Lung (tissue), 12 donors: Measurements from ENCODE around the gene MFAP2. TPM values are rescaled to one million over a fixed set of nuclear protein-coding genes. Genes with fewer than 3 reads are reported as not detected.

Source experiments
- ATAC-seq: fragments of 200-7000 bp; cut with Tn5 transposase; one replicate; pipeline ENCODE4 v1.9.1; 2020; ENCODE audit warnings: moderate number of reproducible peaks; ENCODE audit not compliant: insufficient read depth, low FRiP score
- DNase-seq, 3 donors: peaks; one replicate each; pipeline ENCODE4 v3.0.0-alpha.2; 2013 to 2017
- H3K27ac ChIP-seq, 2 donors: one replicate each; pipeline ENCODE4 v1.5.1; 2013; ENCODE audit warnings: mild to moderate bottlenecking in 2 of 2, moderate library complexity in 2 of 2, control low read depth in 1 of 2, inconsistent platforms in 1 of 2, low read depth in 1 of 2, low read length in 1 of 2
- H3K27me3 ChIP-seq, 3 donors: one replicate each; pipeline ENCODE4 v1.5.1; 2013; ENCODE audit warnings: low read length in 2 of 3; ENCODE audit not compliant: control insufficient read depth in 3 of 3, insufficient read depth in 3 of 3
- H3K36me3 ChIP-seq, 4 donors: one replicate each; pipeline ENCODE4 v1.5.1; 2013; ENCODE audit warnings: low read length in 4 of 4, mild to moderate bottlenecking in 1 of 4, moderate library complexity in 1 of 4; ENCODE audit not compliant: control insufficient read depth in 4 of 4, insufficient read depth in 4 of 4
- H3K4me1 ChIP-seq, 5 donors: one replicate each; pipeline ENCODE4 v1.5.1; 2013; ENCODE audit warnings: low read length in 5 of 5, mild to moderate bottlenecking in 2 of 5, moderate library complexity in 1 of 5; ENCODE audit not compliant: control insufficient read depth in 5 of 5, insufficient read depth in 5 of 5
- H3K4me3 ChIP-seq: one replicate; pipeline ENCODE4 v1.5.1; 2013; ENCODE audit warnings: mild to moderate bottlenecking, control low read depth, moderate library complexity
- H3K9ac ChIP-seq, 2 donors: one replicate each; pipeline ENCODE4 v1.5.1; 2013; ENCODE audit warnings: low read length in 2 of 2, control low read depth in 1 of 2; ENCODE audit not compliant: insufficient read depth in 1 of 2
- H3K9me3 ChIP-seq, 4 donors: one replicate each; pipeline ENCODE4 v1.5.1; 2013; ENCODE audit warnings: low read length in 3 of 4, mild to moderate bottlenecking in 1 of 4, moderate library complexity in 1 of 4; ENCODE audit not compliant: control insufficient read depth in 4 of 4, insufficient read depth in 3 of 4
- CTCF ChIP-seq: IDR thresholded peaks from 2 replicates; pipeline ENCODE4 v1.5.1; 2012; ENCODE audit warnings: mild to moderate bottlenecking; ENCODE audit errors: control extremely low read depth, extremely low read depth
- WGBS, 2 donors: extraction: QIAGEN DNeasy Blood & Tissue Kit; methylation state at CpG; one replicate each; pipeline ENCODE4 v1.1.7; 2013; 5-methylcytosine and 5-hydroxymethylcytosine counted together
- polyA plus RNA-seq, 2 donors: library from polyadenylated mRNA; stranded (reverse); fragments of 200-250 nt; gene quantifications; one replicate each; pipeline ENCODE4 v1.2.1, GENCODE V29; 2013
- total RNA-seq, 2 donors: library from RNA; depleted of rRNA in 1 of 2; stranded (reverse); fragments of >200 nt in 1 of 2; gene quantifications; one replicate each; pipeline ENCODE4 v1.2.1, GENCODE V29; 2014 to 2021
- donor health status: control.
- donor health status: control.
- donor health status: Bipolar disorder and iron deficiency.
- donor health status: healthy.
- donor health status: DM: yes; HTN: yes; CAD: no.

MFAP2 gene
- total and polyA plus RNA-seq, 4 donors: 7.4 to 28.5 (median 12.5) TPM

- Histone ChIP-seq H3K27me3 (no peaks in the 10 kb centered on the region), H3K4me3 (no peak overlapping the region), H3K36me3 (peaks cover 0 to 42% (median 10%) of the 10 kb centered on the region in 4 donors), H3K9ac (no peak overlapping the region), H3K9me3 (no peaks in the 10 kb centered on the region), H3K4me1 (peaks cover 0 to 9% (median 0%) of the 10 kb centered on the region in 5 donors), H3K27ac (no peak overlapping the region)
- 95 to 96% methylated on average over 19 of the region's 19 CpGs for WGBS, 2 donors
- ATAC-seq (no peak), DNase-seq (no peak)
- no peak for TF ChIP-seq CTCF
Observed at GRCh38 chr1:17005365-17005740, 24.9 kb upstream of the MFAP2 start.

- TF ChIP-seq CTCF: no peak
- H3K4me1 ChIP-seq: peaks cover 0 to 3% (median 0%) of the 10 kb centered on the region in 5 donors
- H3K4me3 ChIP-seq: no peak overlapping the region
- H3K36me3 ChIP-seq: peaks cover 0 to 47% (median 10%) of the 10 kb centered on the region in 4 donors
- no peak overlapping the region for H3K27ac ChIP-seq
- H3K27me3 ChIP-seq: no peaks in the 10 kb centered on the region
- 95 to 96% methylated on average over 24 of the region's 24 CpGs for WGBS, 2 donors
- H3K9me3 ChIP-seq: no peaks in the 10 kb centered on the region
- ATAC-seq (no peak), DNase-seq (no peak)
- H3K9ac ChIP-seq: no peak overlapping the region
Observed at GRCh38 chr1:17004466-17005364, 24.3 kb upstream of the MFAP2 start.

- Histone ChIP-seq H3K9me3 (no peaks in the 10 kb centered on the region), H3K36me3 (peaks cover 0 to 60% (median 15%) of the 10 kb centered on the region in 4 donors), H3K4me3 (no peak overlapping the region), H3K27ac (no peak overlapping the region), H3K27me3 (no peaks in the 10 kb centered on the region), H3K4me1 (no peaks in the 10 kb centered on the region), H3K9ac (no peak overlapping the region)
- 96 to 97% methylated on average over 4 of the region's 4 CpGs for WGBS, 2 donors
- DNase-seq (no peak), ATAC-seq (no peak)
- TF ChIP-seq CTCF: no peak
Observed at GRCh38 chr1:17002524-17002902, 22.1 kb upstream of the MFAP2 start.
